Measurements from ENCODE around the gene DCLK1.

Gene DCLK1

GRCh38 chr13:35865341-35866240 is 265.6 kb downstream of the DCLK1 start:
- no peak for DNase-seq (ENCODE audit: low read depth, low spot score)

- DNase-seq (ENCODE audit: low read depth, low spot score), result no peak
Observed at GRCh38 chr13:35860661-35861060, 270.5 kb downstream of the DCLK1 start.

GRCh38 chr13:35859981-35860380 is 271.2 kb downstream of the DCLK1 start:
- DNase-seq (ENCODE audit: low read depth, low spot score), result no peak

GRCh38 chr13:35858665-35859064 is 272.5 kb downstream of the DCLK1 start:
- DNase-seq (ENCODE audit: low read depth, low spot score), result no peak

GRCh38 chr13:35857769-35858168 is 273.4 kb downstream of the DCLK1 start:
- DNase-seq (ENCODE audit: low read depth, low spot score), result no peak

GRCh38 chr13:35856721-35857364 is 274.3 kb downstream of the DCLK1 start:
- no peak for DNase-seq (ENCODE audit: low read depth, low spot score)

- DNase-seq (ENCODE audit: low read depth, low spot score), result no peak
Observed at GRCh38 chr13:35856084-35856483, 275.1 kb downstream of the DCLK1 start.

- DNase-seq (ENCODE audit: low read depth, low spot score), result no peak
Observed at GRCh38 chr13:35855531-35856019, 275.6 kb downstream of the DCLK1 start.

- no peak for DNase-seq (ENCODE audit: low read depth, low spot score)
Observed at GRCh38 chr13:35854286-35854685, 276.9 kb downstream of the DCLK1 start.

- no peak for DNase-seq (ENCODE audit: low read depth, low spot score)
Observed at GRCh38 chr13:35851881-35852280, 279.3 kb downstream of the DCLK1 start.

GRCh38 chr13:35851356-35851755 is 279.8 kb downstream of the DCLK1 start:
- DNase-seq (ENCODE audit: low read depth, low spot score), result no peak

- DNase-seq (ENCODE audit: low read depth, low spot score), result no peak
Observed at GRCh38 chr13:35850569-35850968, 280.6 kb downstream of the DCLK1 start.

- no peak for DNase-seq (ENCODE audit: low read depth, low spot score)
Observed at GRCh38 chr13:35849256-35849644, 281.9 kb downstream of the DCLK1 start.

- no peak for DNase-seq (ENCODE audit: low read depth, low spot score)
Observed at GRCh38 chr13:35848336-35849255, 282.6 kb downstream of the DCLK1 start.

- no peak for DNase-seq (ENCODE audit: low read depth, low spot score)
Observed at GRCh38 chr13:35843272-35843671, 287.9 kb downstream of the DCLK1 start.

- no peak for DNase-seq (ENCODE audit: low read depth, low spot score)
Observed at GRCh38 chr13:35841060-35841521, 290.1 kb downstream of the DCLK1 start.

- no peak for DNase-seq (ENCODE audit: low read depth, low spot score)
Observed at GRCh38 chr13:35839806-35840205, 291.4 kb downstream of the DCLK1 start.

GRCh38 chr13:35838356-35838755 is 292.8 kb downstream of the DCLK1 start:
- DNase-seq (ENCODE audit: low read depth, low spot score), result no peak

GRCh38 chr13:35836446-35836845 is 294.7 kb downstream of the DCLK1 start:
- no peak for DNase-seq (ENCODE audit: low read depth, low spot score)

- DNase-seq (ENCODE audit: low read depth, low spot score), result no peak
Observed at GRCh38 chr13:35835989-35836388, 295.2 kb downstream of the DCLK1 start.

- no peak for DNase-seq (ENCODE audit: low read depth, low spot score)
Observed at GRCh38 chr13:35833608-35834275, 297.4 kb downstream of the DCLK1 start.
